HEK293T (cell line): Measurements from ENCODE around the gene PJVK.

Experiments used
- ARNT ChIP-seq: fragments of 450-650 bp; IDR thresholded peaks from 2 replicates; pipeline ENCODE4 v1.6.1; 2017; ENCODE audit warnings: mild to moderate bottlenecking
- BHLHE40 ChIP-seq: fragments of 450-650 bp; IDR thresholded peaks from 2 replicates; pipeline ENCODE4 v1.6.1; 2016; ENCODE audit warnings: mild to moderate bottlenecking, moderate library complexity, borderline replicate concordance
- CTBP1 ChIP-seq: fragments of 450-650 bp; IDR thresholded peaks from 2 replicates; pipeline ENCODE4 v1.6.1; 2016; ENCODE audit warnings: borderline replicate concordance
- ELF4 ChIP-seq: fragments of 450-650 bp; IDR thresholded peaks from 2 replicates; pipeline ENCODE4 v1.6.1; 2017; ENCODE audit warnings: antibody characterized with exemption
- FOXA1 ChIP-seq: fragments of 450-650 bp; IDR thresholded peaks from 2 replicates; pipeline ENCODE4 v1.6.1; 2016; ENCODE audit warnings: mild to moderate bottlenecking
- FOXK2 ChIP-seq: fragments of 450-650 bp; IDR thresholded peaks from 2 replicates; pipeline ENCODE4 v1.6.1; 2016; ENCODE audit warnings: mild to moderate bottlenecking
- FOXM1 ChIP-seq: fragments of 450-650 bp; IDR thresholded peaks from 2 replicates; pipeline ENCODE4 v1.6.1; 2017; ENCODE audit warnings: mild to moderate bottlenecking, borderline replicate concordance
- HDGF ChIP-seq: fragments of 450-650 bp; IDR thresholded peaks from 2 replicates; pipeline ENCODE4 v1.6.1; 2017; ENCODE audit warnings: antibody characterized with exemption, borderline replicate concordance
- NFRKB ChIP-seq: fragments of 450-650 bp; IDR thresholded peaks from 2 replicates; pipeline ENCODE4 v1.6.1; 2016; ENCODE audit warnings: mild to moderate bottlenecking, moderate library complexity
- PKNOX1 ChIP-seq: fragments of 450-650 bp; IDR thresholded peaks from 2 replicates; pipeline ENCODE4 v1.6.1; 2016
- SP1 ChIP-seq: fragments of 450-650 bp; IDR thresholded peaks from 2 replicates; pipeline ENCODE4 v1.6.1; 2017
- SUZ12 ChIP-seq: fragments of 450-650 bp; IDR thresholded peaks from 2 replicates; pipeline ENCODE4 v1.6.1; 2016; ENCODE audit warnings: mild to moderate bottlenecking
- TARDBP ChIP-seq: fragments of 450-650 bp; IDR thresholded peaks from 2 replicates; pipeline ENCODE4 v1.6.1; 2016
- ZNF384 ChIP-seq: fragments of 450-650 bp; IDR thresholded peaks from 2 replicates; pipeline ENCODE4 v1.6.1; 2016

- TF ChIP-seq CTBP1 (no peak), TARDBP (no peak), FOXM1 (no peak), FOXK2 (no peak), ZNF384 (no peak), BHLHE40 (no peak), SP1 (no peak), HDGF (no peak), ELF4 (no peak), FOXA1 (no peak), SUZ12 (no peak), NFRKB (no peak), ARNT (no peak), PKNOX1 (no peak)
Measured at GRCh38 chr2:178484245-178485041, 33.3 kb downstream of the PJVK start.
